ENCODE measurements around the gene CD81.

- TF ChIP-seq EZH2phosphoT487 (conservative IDR thresholded peaks at IDR 0.05; ENCODE audit: low read length) (no peak), CTCF (IDR thresholded peaks at IDR 0.05; ENCODE audit: insufficient read depth, low read length, poor library complexity, severe bottlenecking) (no peak)
Observed at GRCh38 chr11:2396471-2396870, 19.4 kb downstream of the CD81 start.

Measured in SU-DHL-6 (cell line).